RWPE2 (cell line): ENCODE data around the gene C3orf18.

Experiments used
- ATAC-seq: fragments of 200-7000 bp; cut with Tn5 transposase; 3 replicates; pipeline ENCODE4 v1.9.1; 2021; ENCODE audit warnings: low read depth
- DNase-seq: peaks from one replicate; pipeline ENCODE4 v3.0.0-alpha.2; 2020; ENCODE audit warnings: low spot score
- H3K27ac ChIP-seq: fragments of 450-650 bp; 2 replicates; pipeline ENCODE4 v1.5.1; 2017; ENCODE audit warnings: mild to moderate bottlenecking; ENCODE audit not compliant: poor library complexity, severe bottlenecking
- H3K27me3 ChIP-seq: fragments of 250-450 bp; sonication (Bioruptor Pico); 2 replicates; pipeline ENCODE4 v1.5.1; 2021; ENCODE audit warnings: mild to moderate bottlenecking, moderate library complexity; ENCODE audit not compliant: insufficient read depth, poor library complexity, severe bottlenecking
- H3K36me3 ChIP-seq: fragments of 250-450 bp; sonication (Bioruptor Pico); 2 replicates; pipeline ENCODE4 v1.5.1; 2020; ENCODE audit warnings: low read depth, mild to moderate bottlenecking, moderate library complexity
- H3K4me1 ChIP-seq: fragments of 250-450 bp; sonication (Bioruptor Pico); 2 replicates; pipeline ENCODE4 v1.5.1; 2021; ENCODE audit warnings: mild to moderate bottlenecking, moderate library complexity; ENCODE audit not compliant: insufficient read depth, poor library complexity, severe bottlenecking
- H3K4me3 ChIP-seq: fragments of 250-450 bp; sonication (Bioruptor Pico); 2 replicates; pipeline ENCODE4 v1.5.1; 2021; ENCODE audit warnings: mild to moderate bottlenecking, moderate library complexity; ENCODE audit not compliant: severe bottlenecking
- H3K9me3 ChIP-seq: fragments of 250-450 bp; sonication (Bioruptor Pico); 2 replicates; pipeline ENCODE4 v1.5.1; 2021; ENCODE audit warnings: mild to moderate bottlenecking, moderate library complexity; ENCODE audit not compliant: severe bottlenecking
- TF ChIP-seq, protein P1 (sequence below): fragments of 450-650 bp; IDR thresholded peaks from one replicate; pipeline ENCODE4 v1.5.1; 2017; ENCODE audit warnings: mild to moderate bottlenecking, moderate library complexity; ENCODE audit not compliant: poor library complexity, severe bottlenecking

The C3orf18 gene

DNA sequence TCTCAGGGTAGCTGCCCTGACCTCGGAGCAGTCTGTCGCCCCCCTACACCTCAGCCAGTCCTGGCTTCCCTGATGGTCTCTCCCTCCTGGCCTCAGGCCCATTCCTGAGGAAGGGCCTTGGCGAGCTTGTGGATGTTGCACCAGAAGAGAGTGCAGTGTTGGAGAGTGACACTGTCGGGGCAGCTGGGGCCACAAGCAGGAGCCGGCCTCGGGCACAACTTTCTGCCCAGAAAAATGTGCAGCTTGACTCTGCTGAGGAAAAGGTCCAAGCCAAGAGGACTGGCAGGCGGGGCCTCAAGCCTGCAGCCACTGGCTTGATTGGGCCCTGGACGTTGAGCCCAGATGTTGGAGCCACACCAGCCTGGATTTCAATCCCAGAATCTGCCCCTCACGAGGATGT is 14.5 kb upstream of the C3orf18 start:
- no peak for ATAC-seq
- H3K4me3 ChIP-seq, result no peak overlapping the region

DNA sequence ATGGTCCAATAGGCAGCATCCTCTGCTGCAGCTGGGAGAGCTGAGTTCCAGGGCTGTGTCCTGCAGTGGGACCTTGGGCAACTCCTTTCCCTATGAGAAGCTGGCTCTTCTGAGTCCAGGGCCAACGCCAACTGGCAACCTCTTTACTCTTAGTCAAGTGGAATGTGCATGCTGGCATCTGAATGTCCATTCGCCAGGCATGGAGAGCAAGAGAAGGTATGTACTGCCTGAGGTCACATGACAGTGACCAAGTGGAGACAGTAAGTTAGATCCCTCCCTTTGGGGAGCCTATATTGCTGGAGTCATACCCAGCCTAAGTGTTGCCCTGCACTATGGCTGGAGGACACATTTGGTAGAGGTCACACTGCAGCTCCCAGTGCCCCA is 13.9 kb upstream of the C3orf18 start:
- DNase-seq, result no peak
- no peak for ATAC-seq
- Histone ChIP-seq H3K4me1 (no peaks in the 10 kb centered on the region), H3K4me3 (no peak overlapping the region), H3K27ac (no peak overlapping the region), H3K9me3 (no peaks in the 10 kb centered on the region), H3K27me3 (no peaks in the 10 kb centered on the region), H3K36me3 (peaks cover 11% of the 10 kb centered on the region; the same call in 1 of the 2 replicates)
- TF ChIP-seq, protein P1, sequence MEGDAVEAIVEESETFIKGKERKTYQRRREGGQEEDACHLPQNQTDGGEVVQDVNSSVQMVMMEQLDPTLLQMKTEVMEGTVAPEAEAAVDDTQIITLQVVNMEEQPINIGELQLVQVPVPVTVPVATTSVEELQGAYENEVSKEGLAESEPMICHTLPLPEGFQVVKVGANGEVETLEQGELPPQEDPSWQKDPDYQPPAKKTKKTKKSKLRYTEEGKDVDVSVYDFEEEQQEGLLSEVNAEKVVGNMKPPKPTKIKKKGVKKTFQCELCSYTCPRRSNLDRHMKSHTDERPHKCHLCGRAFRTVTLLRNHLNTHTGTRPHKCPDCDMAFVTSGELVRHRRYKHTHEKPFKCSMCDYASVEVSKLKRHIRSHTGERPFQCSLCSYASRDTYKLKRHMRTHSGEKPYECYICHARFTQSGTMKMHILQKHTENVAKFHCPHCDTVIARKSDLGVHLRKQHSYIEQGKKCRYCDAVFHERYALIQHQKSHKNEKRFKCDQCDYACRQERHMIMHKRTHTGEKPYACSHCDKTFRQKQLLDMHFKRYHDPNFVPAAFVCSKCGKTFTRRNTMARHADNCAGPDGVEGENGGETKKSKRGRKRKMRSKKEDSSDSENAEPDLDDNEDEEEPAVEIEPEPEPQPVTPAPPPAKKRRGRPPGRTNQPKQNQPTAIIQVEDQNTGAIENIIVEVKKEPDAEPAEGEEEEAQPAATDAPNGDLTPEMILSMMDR, result no peak

More for the DNA sequence above, 14.5 kb upstream of the C3orf18 start:
- TF ChIP-seq, protein P1, result no peak
- no peak overlapping the region for H3K27ac ChIP-seq
- H3K4me1 ChIP-seq, result no peaks in the 10 kb centered on the region
- H3K36me3 ChIP-seq, result peaks cover 10% of the 10 kb centered on the region; the same call in 1 of the 2 replicates
- H3K27me3 ChIP-seq, result no peaks in the 10 kb centered on the region
- no peaks in the 10 kb centered on the region for H3K9me3 ChIP-seq
- DNase-seq, result no peak

DNA sequence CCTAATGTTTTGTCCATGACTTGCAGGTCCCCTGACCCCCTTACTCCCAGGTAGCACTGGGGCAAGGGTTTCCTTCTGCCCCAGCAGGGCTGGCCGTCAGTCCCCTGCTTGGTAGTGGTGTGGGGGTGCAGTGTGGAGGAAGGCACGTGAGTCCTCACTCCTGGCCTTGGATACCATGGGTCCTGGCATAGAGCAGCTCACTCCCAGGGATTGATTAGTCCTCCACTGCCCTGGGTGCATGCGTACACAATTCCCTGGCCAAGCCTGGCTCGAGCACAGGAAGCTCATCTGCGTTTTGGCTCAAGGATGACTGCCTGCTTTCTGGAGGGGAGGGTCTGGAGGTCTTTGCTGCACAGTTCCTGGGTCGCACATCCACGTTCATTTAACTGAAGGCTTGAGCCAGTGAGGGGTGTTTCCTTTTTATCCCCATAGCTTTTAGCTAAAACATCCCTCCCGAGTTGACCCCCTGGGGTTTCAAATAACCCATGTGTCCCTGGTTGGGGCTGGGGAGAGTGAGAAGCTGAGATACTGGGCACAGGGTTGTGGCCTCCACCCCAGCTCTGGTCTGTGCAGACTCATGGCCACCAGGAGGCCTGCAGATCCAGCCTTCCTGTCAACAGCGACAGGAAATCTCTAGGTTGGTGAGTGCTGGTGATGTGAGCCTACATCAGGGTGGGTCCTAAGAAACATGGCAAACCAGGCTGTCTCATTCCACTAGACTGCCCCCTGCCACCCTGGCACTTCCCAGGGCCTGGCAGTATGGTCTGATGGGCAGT is 13.3 kb upstream of the C3orf18 start:
- H3K4me1 ChIP-seq, result no peaks in the 10 kb centered on the region
- H3K4me3 ChIP-seq, result no peak overlapping the region
- TF ChIP-seq, protein P1, result no peak
- no peaks in the 10 kb centered on the region for H3K27me3 ChIP-seq
- ATAC-seq (no peak), DNase-seq (no peak)
- peaks cover 16% of the 10 kb centered on the region; the same call in 1 of the 2 replicates for H3K36me3 ChIP-seq
- H3K27ac ChIP-seq, result no peak overlapping the region
- H3K9me3 ChIP-seq, result no peaks in the 10 kb centered on the region

DNA sequence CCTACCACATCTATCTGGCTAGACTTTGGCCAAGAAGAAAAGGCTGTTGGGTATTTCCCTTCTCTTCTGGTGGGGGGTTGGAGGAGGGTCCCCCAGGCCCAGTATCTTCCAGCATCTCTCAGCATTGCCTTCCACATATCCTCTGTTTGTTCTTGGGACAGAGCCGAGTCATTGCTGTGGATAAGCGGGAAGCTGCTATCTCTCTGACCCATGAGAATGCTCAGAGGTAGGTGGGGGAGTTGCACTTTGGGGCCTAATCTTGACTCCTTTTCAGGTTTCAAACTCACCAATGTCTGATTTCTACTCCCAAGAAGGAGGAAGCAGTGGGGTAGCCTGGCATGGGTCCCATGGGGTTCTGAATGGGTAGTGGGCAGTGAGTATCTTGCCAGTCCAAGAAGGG is 9.8 kb upstream of the C3orf18 start:
- Histone ChIP-seq H3K36me3 (peaks cover 16% of the 10 kb centered on the region; the same call in 1 of the 2 replicates), H3K4me3 (no peak overlapping the region), H3K9me3 (no peaks in the 10 kb centered on the region), H3K4me1 (no peaks in the 10 kb centered on the region), H3K27me3 (no peaks in the 10 kb centered on the region), H3K27ac (no peak overlapping the region)
- DNase-seq, result no peak
- no peak for ATAC-seq
- TF ChIP-seq, protein P1, result no peak

DNA sequence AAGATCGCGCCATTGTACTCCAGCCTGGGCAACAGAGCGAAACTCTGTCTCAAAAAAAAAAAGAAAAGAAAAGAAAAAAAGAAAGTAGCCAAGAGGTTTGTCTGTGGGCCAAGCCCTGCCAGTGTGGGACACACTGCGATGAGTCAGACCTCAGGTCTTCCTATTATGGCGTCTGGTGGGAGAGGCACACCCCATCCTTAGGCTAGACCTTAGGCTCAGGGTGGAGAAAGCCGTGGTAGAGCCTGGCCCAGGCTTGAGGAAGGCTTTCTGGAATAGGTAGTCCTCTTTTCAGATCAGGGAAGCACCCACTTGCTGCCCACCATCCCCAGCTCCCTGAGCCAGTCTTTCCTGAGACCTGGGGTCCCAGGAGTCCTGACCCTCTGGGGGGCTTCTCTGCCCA is 7.8 kb upstream of the C3orf18 start:
- H3K27ac ChIP-seq, result no peak overlapping the region
- no peak overlapping the region for H3K4me3 ChIP-seq
- peaks cover 2% of the 10 kb centered on the region for H3K4me1 ChIP-seq
- H3K9me3 ChIP-seq, result no peaks in the 10 kb centered on the region
- TF ChIP-seq, protein P1, result no peak
- H3K27me3 ChIP-seq, result no peaks in the 10 kb centered on the region
- peaks cover 12% of the 10 kb centered on the region; the same call in 1 of the 2 replicates for H3K36me3 ChIP-seq
- DNase-seq (no peak), ATAC-seq (peak; percentile 42; the same call in 1 of the 3 replicates)
